Thyroid gland (tissue), 4 donors: ENCODE data around the gene PRSS23. TPM values are rescaled to one million over a fixed set of nuclear protein-coding genes. Genes with fewer than 3 reads are reported as not detected.
A peak's percentile ranks its signal among the peaks of the same experiment; 100 is the strongest.

Experiments used
- DNase-seq, 2 donors: peaks; one replicate each; pipeline ENCODE4 v3.0.0-alpha.2; 2019
- H3K27ac ChIP-seq, 3 donors: fragments of 200-600 bp; sonication (generic); 1 replicate in 2 of 3; 2 replicates in 1 of 3; pipeline ENCODE4 v1.5.1; 2016 to 2019; ENCODE audit warnings: mild to moderate bottlenecking in 1 of 3, moderate library complexity in 1 of 3
- H3K27me3 ChIP-seq: fragments of 200-600 bp; sonication (generic); one replicate; pipeline ENCODE4 v1.5.1; 2019
- H3K36me3 ChIP-seq, 2 donors: fragments of 200-600 bp; sonication (generic); one replicate each; pipeline ENCODE4 v1.5.1; 2016 to 2019
- H3K4me1 ChIP-seq, 2 donors: fragments of 200-600 bp; sonication (generic); one replicate each; pipeline ENCODE4 v1.5.1; 2017 to 2019
- H3K4me3 ChIP-seq, 3 donors: fragments of 200-600 bp; sonication (generic); replicated peaks in 1 of 3; 1 replicate in 2 of 3; 2 replicates in 1 of 3; pipeline ENCODE4 v1.5.1; 2016; ENCODE audit warnings: mild to moderate bottlenecking in 1 of 3
- H3K9me3 ChIP-seq: fragments of 200-600 bp; sonication (generic); one replicate; pipeline ENCODE4 v1.5.1; 2017
- POLR2A ChIP-seq, 2 donors: fragments of 450-650 bp; IDR thresholded peaks; one replicate each; pipeline ENCODE4 v1.6.1; 2017; ENCODE audit warnings: antibody characterized with exemption in 2 of 2, mild to moderate bottlenecking in 2 of 2, moderate library complexity in 1 of 2
- WGBS, 2 donors: methylation state at CpG; one replicate each; pipeline ENCODE4 v1.1.5; 2017; 5-methylcytosine and 5-hydroxymethylcytosine counted together
- intact Hi-C: fragments of 100-400 bp; cut with DNase I; formaldehyde crosslinking; loops from one replicate; pipeline ENCODE4 v1.15.1; 2023
- total RNA-seq, 4 donors: library from RNA; depleted of rRNA; stranded (reverse); fragments of >200 nt; gene quantifications; one replicate each; pipeline ENCODE4 v1.2.3, GENCODE V29; 2016
- TF ChIP-seq, protein P1 (sequence below), 6 experiments: fragments of 200-600 bp in 3 of 6; fragments of 450-650 bp in 3 of 6; sonication (generic) in 3 of 6; IDR thresholded peaks; one replicate each; pipeline ENCODE4 v1.5.1; 2016 to 2019; ENCODE audit warnings: antibody characterized with exemption in 6 of 6, mild to moderate bottlenecking in 2 of 6, inconsistent platforms in 1 of 6, moderate library complexity in 1 of 6

PRSS23 gene, protein sequence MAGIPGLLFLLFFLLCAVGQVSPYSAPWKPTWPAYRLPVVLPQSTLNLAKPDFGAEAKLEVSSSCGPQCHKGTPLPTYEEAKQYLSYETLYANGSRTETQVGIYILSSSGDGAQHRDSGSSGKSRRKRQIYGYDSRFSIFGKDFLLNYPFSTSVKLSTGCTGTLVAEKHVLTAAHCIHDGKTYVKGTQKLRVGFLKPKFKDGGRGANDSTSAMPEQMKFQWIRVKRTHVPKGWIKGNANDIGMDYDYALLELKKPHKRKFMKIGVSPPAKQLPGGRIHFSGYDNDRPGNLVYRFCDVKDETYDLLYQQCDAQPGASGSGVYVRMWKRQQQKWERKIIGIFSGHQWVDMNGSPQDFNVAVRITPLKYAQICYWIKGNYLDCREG
- 10 to 100 TPM; 26.4 to 47.8 (median 36.2) TPM for total RNA-seq

DNA sequence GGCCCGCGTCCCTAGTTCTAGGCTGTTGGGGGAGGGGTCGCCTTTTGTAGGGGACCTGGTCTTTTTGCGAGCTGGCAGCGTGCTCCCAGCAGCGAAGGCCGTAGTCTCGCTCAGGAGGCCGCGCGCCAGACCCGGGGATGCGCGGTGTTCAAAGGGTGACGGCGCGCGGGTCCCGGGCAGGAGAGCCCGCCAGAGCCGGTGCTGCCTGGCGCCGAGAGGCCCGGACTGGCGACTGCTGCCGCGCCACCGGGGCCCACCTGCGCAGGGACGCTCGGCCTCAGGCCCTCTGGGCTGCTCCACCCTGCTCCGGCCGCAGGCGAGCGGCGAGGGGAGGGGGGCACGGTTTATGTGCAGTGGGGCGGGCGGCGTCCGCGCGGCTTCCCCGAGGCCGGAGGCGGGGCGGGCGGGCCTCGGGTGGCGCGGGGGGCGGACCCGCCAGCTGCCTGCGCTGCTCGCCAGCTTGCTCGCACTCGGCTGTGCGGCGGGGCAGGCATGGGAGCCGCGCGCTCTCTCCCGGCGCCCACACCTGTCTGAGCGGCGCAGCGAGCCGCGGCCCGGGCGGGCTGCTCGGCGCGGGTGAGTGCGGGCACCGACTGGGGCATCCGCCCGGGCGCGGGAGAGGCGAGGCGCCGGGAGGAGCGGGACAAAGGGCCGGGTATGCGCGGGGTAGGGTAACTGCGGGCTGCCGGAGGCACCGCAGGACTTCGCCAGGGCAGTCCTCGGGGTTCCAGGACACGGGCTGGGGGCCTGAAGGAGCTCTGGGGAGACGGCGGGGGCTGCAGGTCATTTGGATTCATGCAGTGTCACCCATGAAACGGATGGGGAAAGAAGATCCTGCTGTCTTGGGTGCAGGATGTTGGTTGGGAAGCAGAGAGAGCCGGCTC is at the start of gene PRSS23:
Gene PRSS23, plus strand, starts transcription at position 467 of the 884 bp plus-strand sequence. CDS start 7,102 bp downstream, outside the sequence.
- DNase-seq: peak; percentile 76 to 83
- TF ChIP-seq POLR2A (IDR thresholded peaks at IDR 0.05): peak; percentile 29 to 82
- TF ChIP-seq, protein P1, sequence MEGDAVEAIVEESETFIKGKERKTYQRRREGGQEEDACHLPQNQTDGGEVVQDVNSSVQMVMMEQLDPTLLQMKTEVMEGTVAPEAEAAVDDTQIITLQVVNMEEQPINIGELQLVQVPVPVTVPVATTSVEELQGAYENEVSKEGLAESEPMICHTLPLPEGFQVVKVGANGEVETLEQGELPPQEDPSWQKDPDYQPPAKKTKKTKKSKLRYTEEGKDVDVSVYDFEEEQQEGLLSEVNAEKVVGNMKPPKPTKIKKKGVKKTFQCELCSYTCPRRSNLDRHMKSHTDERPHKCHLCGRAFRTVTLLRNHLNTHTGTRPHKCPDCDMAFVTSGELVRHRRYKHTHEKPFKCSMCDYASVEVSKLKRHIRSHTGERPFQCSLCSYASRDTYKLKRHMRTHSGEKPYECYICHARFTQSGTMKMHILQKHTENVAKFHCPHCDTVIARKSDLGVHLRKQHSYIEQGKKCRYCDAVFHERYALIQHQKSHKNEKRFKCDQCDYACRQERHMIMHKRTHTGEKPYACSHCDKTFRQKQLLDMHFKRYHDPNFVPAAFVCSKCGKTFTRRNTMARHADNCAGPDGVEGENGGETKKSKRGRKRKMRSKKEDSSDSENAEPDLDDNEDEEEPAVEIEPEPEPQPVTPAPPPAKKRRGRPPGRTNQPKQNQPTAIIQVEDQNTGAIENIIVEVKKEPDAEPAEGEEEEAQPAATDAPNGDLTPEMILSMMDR (IDR thresholded peaks at IDR 0.05): no peak
- no peaks in the 10 kb centered on the region for H3K9me3 ChIP-seq
- 1 to 2% methylated on average over 21 to 37 of the region's 97 CpGs for WGBS, 2 donors
- H3K4me1 ChIP-seq: peaks cover 14 to 16% of the 10 kb centered on the region in 2 donors
- H3K27ac ChIP-seq: peak within 1 kb of the TSS; percentile 50 to 83 (median 81)
- H3K36me3 ChIP-seq: no peaks in the 10 kb centered on the region
- peak within 1 kb of the TSS; percentile 18 to 79 (median 55) for H3K4me3 ChIP-seq
- no peaks in the 10 kb centered on the region for H3K27me3 ChIP-seq
- intact Hi-C loops: no loop called here

DNA sequence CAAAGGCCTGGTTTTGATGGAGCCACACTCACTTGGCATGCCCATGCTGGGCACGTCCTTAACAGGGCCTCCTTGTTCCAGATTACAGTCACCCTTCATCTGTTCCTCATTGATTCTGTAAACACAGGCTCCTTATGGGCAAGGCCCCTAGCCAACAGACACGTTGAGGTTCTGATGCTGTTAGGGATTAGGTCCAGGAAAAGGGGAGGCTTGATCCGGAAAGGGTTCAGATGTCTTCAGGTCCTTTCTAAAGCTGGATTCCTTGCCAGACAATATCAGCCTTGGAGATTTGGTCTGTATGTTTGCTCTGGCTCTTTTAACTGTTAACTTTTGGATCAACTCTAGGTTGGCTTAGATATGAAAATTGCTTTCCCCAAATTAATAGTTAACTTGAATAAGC is 46.9 kb upstream of the PRSS23 start:
- Histone ChIP-seq H3K9me3 (no peaks in the 10 kb centered on the region), H3K27ac (no peak overlapping the region), H3K27me3 (no peaks in the 10 kb centered on the region), H3K4me3 (no peak overlapping the region), H3K36me3 (no peaks in the 10 kb centered on the region), H3K4me1 (no peaks in the 10 kb centered on the region)
- intact Hi-C loops: no loop called here
- no peak for DNase-seq
- no peak for TF ChIP-seq POLR2A (IDR thresholded peaks at IDR 0.05)
- TF ChIP-seq, protein P1 (IDR thresholded peaks at IDR 0.05): no peak
- WGBS, 2 donors: 75 to 78% methylated on average over 3 of the region's 3 CpGs

DNA sequence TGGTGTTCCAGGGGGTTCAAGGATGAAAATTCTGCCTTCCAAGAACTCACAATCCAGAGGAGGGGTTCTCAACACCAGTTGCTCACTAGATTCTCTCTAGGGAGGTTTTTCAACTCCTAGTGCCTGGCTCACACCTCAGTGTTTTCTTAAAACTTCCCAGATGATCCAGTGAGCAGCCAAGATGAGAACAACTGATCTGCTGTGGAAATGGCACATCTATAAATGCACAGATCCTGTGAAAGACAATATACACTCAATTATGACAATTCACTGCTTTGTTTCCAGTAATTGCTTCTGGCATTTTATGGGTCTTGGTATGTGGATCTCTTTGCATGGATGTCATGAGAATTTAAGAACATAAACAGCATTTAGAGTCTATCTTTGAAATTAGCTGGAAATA is 45.2 kb upstream of the PRSS23 start:
- H3K9me3 ChIP-seq: no peaks in the 10 kb centered on the region
- H3K4me3 ChIP-seq: no peak overlapping the region
- no peak for TF ChIP-seq POLR2A (IDR thresholded peaks at IDR 0.05)
- TF ChIP-seq, protein P1 (IDR thresholded peaks at IDR 0.05): no peak
- H3K27me3 ChIP-seq: no peaks in the 10 kb centered on the region
- DNase-seq: no peak
- intact Hi-C loops: no loop called here
- H3K4me1 ChIP-seq: no peaks in the 10 kb centered on the region
- H3K27ac ChIP-seq: no peak overlapping the region
- no peaks in the 10 kb centered on the region for H3K36me3 ChIP-seq

DNA sequence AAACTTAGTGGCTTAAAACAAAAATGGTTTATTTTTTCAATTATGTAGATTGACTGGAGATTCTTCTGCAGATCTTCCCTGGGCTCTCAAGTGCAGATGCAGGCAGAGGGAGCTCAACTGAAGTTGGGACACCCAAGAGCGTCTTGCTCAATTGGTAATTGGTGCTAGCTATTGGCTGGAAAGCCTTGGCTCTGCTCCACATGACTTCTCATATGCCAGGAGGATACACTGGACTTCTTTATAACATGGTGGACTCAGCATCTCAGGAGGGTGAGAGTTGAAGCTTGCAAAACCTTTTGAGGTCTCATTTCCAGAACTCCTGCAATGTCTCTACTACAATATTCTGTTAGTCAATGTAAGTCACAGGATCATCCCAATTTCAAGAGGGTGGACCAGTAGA is 42.2 kb upstream of the PRSS23 start:
- no peaks in the 10 kb centered on the region for H3K27me3 ChIP-seq
- H3K36me3 ChIP-seq: no peaks in the 10 kb centered on the region
- no peak for DNase-seq
- WGBS, 2 donors: 94 to 100% methylated on average over 1 of the region's 1 CpG
- no peaks in the 10 kb centered on the region for H3K9me3 ChIP-seq
- intact Hi-C loops: no loop called here
- TF ChIP-seq, protein P1 (IDR thresholded peaks at IDR 0.05): no peak
- TF ChIP-seq POLR2A (IDR thresholded peaks at IDR 0.05): no peak
- H3K27ac ChIP-seq: no peak overlapping the region
- H3K4me3 ChIP-seq: no peak overlapping the region
- H3K4me1 ChIP-seq: no peaks in the 10 kb centered on the region
